CD14-positive monocyte (primary cell): ENCODE results near the gene CHADL. TPM values are rescaled to one million over a fixed set of nuclear protein-coding genes. Genes with fewer than 3 reads are reported as not detected.
A peak's percentile ranks its signal among the peaks of the same experiment; 100 is the strongest.

Source experiments
- DNase-seq, 3 donors: peaks; one replicate each; pipeline ENCODE4 v3.0.0-alpha.2; 2011 to 2022
- H2AFZ ChIP-seq: 2 replicates; pipeline ENCODE4 v1.6.0; 2012; ENCODE audit warnings: mild to moderate bottlenecking, low read depth, low read length, inconsistent platforms; ENCODE audit not compliant: insufficient read depth, poor library complexity, severe bottlenecking
- H3K27ac ChIP-seq, 2 donors: 1 replicate in 1 of 2; 2 replicates in 1 of 2; pipeline ENCODE4 v1.5.1; 2012 to 2013; ENCODE audit warnings: low read length in 2 of 2, control low read depth in 1 of 2, inconsistent platforms in 1 of 2, low read depth in 1 of 2, mild to moderate bottlenecking in 1 of 2
- H3K27me3 ChIP-seq, 2 donors: one replicate each; pipeline versions ENCODE4 v1.6.0 to v1.6.1; 2011 to 2013; ENCODE audit warnings: low read length in 2 of 2; ENCODE audit not compliant: control insufficient read depth in 2 of 2, insufficient read depth in 2 of 2
- H3K36me3 ChIP-seq, 2 donors: replicated peaks in 1 of 2; 1 replicate in 1 of 2; 2 replicates in 1 of 2; pipeline versions ENCODE4 v1.5.1 to v1.6.1; 2012 to 2013; ENCODE audit warnings: low read length in 2 of 2, control low read depth in 1 of 2, inconsistent platforms in 1 of 2, mild to moderate bottlenecking in 1 of 2; ENCODE audit not compliant: insufficient read depth in 2 of 2, control insufficient read depth in 1 of 2
- H3K4me1 ChIP-seq, 2 donors: 1 replicate in 1 of 2; 2 replicates in 1 of 2; pipeline versions ENCODE4 v1.5.1 to v1.6.1; 2012 to 2013; ENCODE audit warnings: low read length in 2 of 2, control low read depth in 1 of 2, inconsistent platforms in 1 of 2, mild to moderate bottlenecking in 1 of 2, moderate library complexity in 1 of 2; ENCODE audit not compliant: insufficient read depth in 2 of 2, control insufficient read depth in 1 of 2
- H3K4me2 ChIP-seq: replicated peaks from 2 replicates; pipeline ENCODE3; 2012; ENCODE audit warnings: low read length, moderate library complexity, mild to moderate bottlenecking; ENCODE audit not compliant: poor library complexity, severe bottlenecking; ENCODE audit errors: extremely low read depth
- H3K4me3 ChIP-seq, 3 experiments: fragments of 200-600 bp in 1 of 3; sonication (generic) in 1 of 3; replicated peaks in 1 of 3; 1 replicate in 2 of 3; 2 replicates in 1 of 3; pipeline ENCODE4 v1.5.1; 2011 to 2013; ENCODE audit warnings: low read length in 3 of 3, mild to moderate bottlenecking in 3 of 3, control low read depth in 2 of 3, low read depth in 2 of 3, inconsistent platforms in 1 of 3, moderate library complexity in 1 of 3
- H3K79me2 ChIP-seq: 2 replicates; pipeline ENCODE4 v1.6.0; 2012; ENCODE audit warnings: mild to moderate bottlenecking, control low read depth, inconsistent platforms, low read length, moderate library complexity; ENCODE audit not compliant: insufficient read depth
- H3K9ac ChIP-seq: 2 replicates; pipeline ENCODE4 v1.6.0; 2017; ENCODE audit warnings: low read length, mild to moderate bottlenecking; ENCODE audit not compliant: insufficient read depth, poor library complexity, severe bottlenecking
- H3K9me3 ChIP-seq, 2 donors: replicated peaks in 1 of 2; 1 replicate in 1 of 2; 2 replicates in 1 of 2; pipeline versions ENCODE4 v1.5.1 to v1.6.1; 2012 to 2013; ENCODE audit warnings: low read length in 2 of 2, control low read depth in 1 of 2; ENCODE audit not compliant: control insufficient read depth in 1 of 2, insufficient read depth in 1 of 2
- H4K20me1 ChIP-seq: 2 replicates; pipeline ENCODE4 v1.6.0; 2012; ENCODE audit warnings: mild to moderate bottlenecking, low read length, control low read depth, moderate library complexity; ENCODE audit not compliant: insufficient read depth
- H3K27ac Mint-ChIP-seq, 7 donors: one replicate each; pipeline ENCODE4 v1.8.0; 2020; ENCODE audit warnings: mild to moderate bottlenecking in 7 of 7, mixed read lengths in 7 of 7, moderate library complexity in 6 of 7, inconsistent platforms in 2 of 7
- H3K27me3 Mint-ChIP-seq, 3 donors: one replicate each; pipeline ENCODE4 v1.8.0; 2021 to 2022; ENCODE audit warnings: low read depth in 3 of 3, mild to moderate bottlenecking in 3 of 3, mixed read lengths in 3 of 3, moderate library complexity in 3 of 3, inconsistent platforms in 1 of 3
- H3K36me3 Mint-ChIP-seq, 2 donors: one replicate each; pipeline ENCODE4 v1.8.0; 2020; ENCODE audit warnings: mixed read lengths in 2 of 2, inconsistent platforms in 1 of 2, mild to moderate bottlenecking in 1 of 2
- H3K4me1 Mint-ChIP-seq: one replicate; pipeline ENCODE4 v1.8.0; 2020; ENCODE audit warnings: mild to moderate bottlenecking, mixed read lengths
- H3K4me3 Mint-ChIP-seq, 2 donors: one replicate each; pipeline ENCODE4 v1.8.0; 2020; ENCODE audit warnings: mild to moderate bottlenecking in 2 of 2, mixed read lengths in 2 of 2, moderate library complexity in 1 of 2
- H3K9me3 Mint-ChIP-seq, 7 donors: one replicate each; pipeline ENCODE4 v1.8.0; 2020 to 2022; ENCODE audit warnings: mixed read lengths in 7 of 7, mild to moderate bottlenecking in 6 of 7, moderate library complexity in 6 of 7, inconsistent platforms in 2 of 7
- whole genome bisulfite sequencing: methylation state at CpG from one replicate; pipeline ENCODE4 v1.1.5; 2013; ENCODE audit warnings: missing lambda C conversion rate; ENCODE audit not compliant: insufficient coverage; 5-methylcytosine and 5-hydroxymethylcytosine counted together
- intact Hi-C, 2 donors: fragments of 100-400 bp; cut with micrococcal nuclease; formaldehyde crosslinking; loops; one replicate each; pipeline versions ENCODE4 v1.15.0 to v1.15.1; 2023
- polyA plus RNA-seq, 3 donors: library from polyadenylated mRNA; depleted of rRNA in 1 of 3; unstranded in 2 of 3; stranded (reverse) in 1 of 3; fragments of 300-500 nt in 2 of 3; fragments of >200 nt in 1 of 3; fragmentation: Illumina TruSeq in 2 of 3; gene quantifications; 1 replicate in 2 of 3; 2 replicates in 1 of 3; pipeline ENCODE4 v1.2.3, GENCODE V29; 2012 to 2021
- TF ChIP-seq, protein P1 (sequence below): fragments of 200-600 bp; IDR thresholded peaks from one replicate; pipeline ENCODE4 v1.8.0; 2022; ENCODE audit warnings: antibody characterized with exemption, mild to moderate bottlenecking

CHADL gene
- polyA plus RNA-seq, 3 donors = 0.11 to 0.35 (median 0.27) TPM

DNA sequence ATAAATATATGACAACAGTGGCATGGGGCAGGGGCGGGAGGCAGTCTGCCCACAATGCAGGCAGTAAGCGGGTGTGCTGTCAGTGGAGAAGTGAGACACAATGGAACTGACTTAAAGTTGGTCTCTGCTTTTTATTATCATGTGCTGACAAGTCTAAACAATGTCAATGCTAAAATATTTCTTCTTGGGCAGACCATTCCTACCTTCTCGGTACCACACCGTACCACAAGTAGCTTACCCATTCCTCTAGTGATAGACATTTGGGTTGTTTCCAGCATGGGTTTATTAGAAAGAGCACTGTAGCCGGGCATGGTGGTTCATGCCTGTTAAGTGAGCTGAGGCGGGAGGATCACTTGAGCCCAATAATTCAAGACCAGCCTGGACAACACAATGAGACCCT lies 2.6 kb upstream of the CHADL start:
- Histone ChIP-seq H3K4me2 (no peak overlapping the region), H3K27ac (no peak overlapping the region), H2AFZ (no peak overlapping the region), H3K36me3 (peaks cover 32 to 46% of the 10 kb centered on the region in 2 donors), H3K9ac (no peak overlapping the region), H3K4me3 (no peak overlapping the region), H4K20me1 (no peaks in the 10 kb centered on the region), H3K79me2 (no peaks in the 10 kb centered on the region), H3K27me3 (no peaks in the 10 kb centered on the region), H3K4me1 (peaks cover 0 to 2% of the 10 kb centered on the region in 2 donors), H3K9me3 (no peaks in the 10 kb centered on the region)
- no peak for DNase-seq
- Mint-ChIP-seq H3K27ac (no peak overlapping the region), H3K36me3 (peaks cover 27 to 50% of the 10 kb centered on the region in 2 donors), H3K4me3 (no peak overlapping the region), H3K9me3 (peaks cover 0 to 3% (median 0%) of the 10 kb centered on the region in 7 donors), H3K27me3 (peaks cover 0 to 6% (median 4%) of the 10 kb centered on the region in 3 donors), H3K4me1 (no peaks in the 10 kb centered on the region)
- WGBS = 100% methylated on average over 1 of the region's 6 CpGs
- TF ChIP-seq, protein P1, sequence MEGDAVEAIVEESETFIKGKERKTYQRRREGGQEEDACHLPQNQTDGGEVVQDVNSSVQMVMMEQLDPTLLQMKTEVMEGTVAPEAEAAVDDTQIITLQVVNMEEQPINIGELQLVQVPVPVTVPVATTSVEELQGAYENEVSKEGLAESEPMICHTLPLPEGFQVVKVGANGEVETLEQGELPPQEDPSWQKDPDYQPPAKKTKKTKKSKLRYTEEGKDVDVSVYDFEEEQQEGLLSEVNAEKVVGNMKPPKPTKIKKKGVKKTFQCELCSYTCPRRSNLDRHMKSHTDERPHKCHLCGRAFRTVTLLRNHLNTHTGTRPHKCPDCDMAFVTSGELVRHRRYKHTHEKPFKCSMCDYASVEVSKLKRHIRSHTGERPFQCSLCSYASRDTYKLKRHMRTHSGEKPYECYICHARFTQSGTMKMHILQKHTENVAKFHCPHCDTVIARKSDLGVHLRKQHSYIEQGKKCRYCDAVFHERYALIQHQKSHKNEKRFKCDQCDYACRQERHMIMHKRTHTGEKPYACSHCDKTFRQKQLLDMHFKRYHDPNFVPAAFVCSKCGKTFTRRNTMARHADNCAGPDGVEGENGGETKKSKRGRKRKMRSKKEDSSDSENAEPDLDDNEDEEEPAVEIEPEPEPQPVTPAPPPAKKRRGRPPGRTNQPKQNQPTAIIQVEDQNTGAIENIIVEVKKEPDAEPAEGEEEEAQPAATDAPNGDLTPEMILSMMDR = no peak
- intact Hi-C loops = no loop called here

DNA sequence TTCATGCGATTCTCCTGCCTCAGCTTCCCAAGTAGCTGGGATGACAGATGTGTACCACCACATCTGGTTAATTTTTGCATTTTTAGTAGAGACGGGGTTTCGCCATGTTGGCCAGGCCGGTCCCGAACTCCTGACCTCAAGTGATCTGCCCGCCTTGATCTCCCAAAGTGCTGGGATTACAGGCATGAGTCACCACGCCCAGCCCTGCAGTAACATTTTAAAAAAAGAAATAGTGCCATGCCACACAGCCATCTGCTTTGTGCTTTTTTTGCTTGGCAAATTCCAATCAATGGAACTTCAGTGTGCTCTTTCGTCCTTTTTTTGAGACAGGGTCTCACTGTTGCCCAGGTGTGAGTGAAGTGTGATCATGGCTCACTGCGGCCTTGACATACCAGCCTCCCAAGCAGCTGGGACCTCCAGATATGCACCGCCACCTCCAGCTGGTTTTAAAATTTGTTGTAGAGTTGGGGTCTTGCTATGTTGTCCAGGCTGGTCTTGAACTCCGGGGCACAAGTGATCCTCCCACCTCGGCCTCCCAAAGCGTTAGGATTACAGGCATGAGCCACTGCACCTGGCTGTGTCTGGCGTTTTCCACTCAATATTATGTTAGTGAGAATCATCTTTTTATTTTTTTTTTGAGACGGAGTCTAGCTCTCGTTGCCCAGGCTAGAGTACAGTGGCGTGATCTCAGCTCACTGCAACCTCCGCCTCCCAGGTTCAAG lies 1.8 kb upstream of the CHADL start:
- no peak for DNase-seq
- 97% methylated on average over 17 of the region's 18 CpGs for WGBS

More for the DNA sequence above, 1.8 kb upstream of the CHADL start:
- intact Hi-C loops = no loop called here
- Histone ChIP-seq H3K4me2 (no peak overlapping the region), H3K9me3 (no peaks in the 10 kb centered on the region), H3K4me3 (no peak overlapping the region), H3K27me3 (no peaks in the 10 kb centered on the region), H2AFZ (no peak overlapping the region), H3K36me3 (peaks cover 24 to 38% of the 10 kb centered on the region in 2 donors), H3K4me1 (peaks cover under 1 to 9% of the 10 kb centered on the region in 2 donors), H3K9ac (no peak overlapping the region), H3K27ac (no peak overlapping the region), H4K20me1 (no peaks in the 10 kb centered on the region), H3K79me2 (no peaks in the 10 kb centered on the region)
- H3K9me3 Mint-ChIP-seq = peaks cover 0 to 3% (median 0%) of the 10 kb centered on the region in 7 donors
- H3K36me3 Mint-ChIP-seq = peaks cover 23 to 45% of the 10 kb centered on the region in 2 donors
- H3K4me1 Mint-ChIP-seq = no peaks in the 10 kb centered on the region
- no peak overlapping the region for H3K4me3 Mint-ChIP-seq
- peak overlapping the region in 2 of 7 donors; percentile 37 to 48 for H3K27ac Mint-ChIP-seq
- H3K27me3 Mint-ChIP-seq = peaks cover 0 to 6% (median 4%) of the 10 kb centered on the region in 3 donors
- TF ChIP-seq, protein P1 = no peak
